ENCODE results near the gene CDK11A. TPM values are rescaled to one million over a fixed set of nuclear protein-coding genes. Genes with fewer than 3 reads are reported as not detected.
"Not testable (repeated sequence)": the region's sequence is repeated elsewhere in the genome, so short reads cannot be mapped to it uniquely, and the experiment has no call there.

The CDK11A gene
- total and polyA plus RNA-seq, 2 experiments from 2014 or later: 5.1 to 20.0 TPM

- Histone ChIP-seq H3K4me1 (ENCODE audit: insufficient read depth) (no peaks in the 10 kb centered on the region), H3K9me3 (ENCODE audit: low read depth) (no peaks in the 10 kb centered on the region), H3K27ac (no peak overlapping the region), H3F3A (ENCODE audit: insufficient read depth) (no peaks in the 10 kb centered on the region), H3K27me3 (replicated peaks; ENCODE audit: insufficient read depth) (no peaks in the 10 kb centered on the region), H2AFZ (no peak overlapping the region), H3K9me2 (ENCODE audit: insufficient read depth) (no peaks in the 10 kb centered on the region), H3K4me2 (ENCODE audit: unreplicated experiment) (no peak overlapping the region), H3K9ac (no peak overlapping the region), H4K20me1 (ENCODE audit: insufficient read depth) (no peaks in the 10 kb centered on the region), H3K4me3 (no peak overlapping the region), H3K36me3 (ENCODE audit: low read depth) (no peaks in the 10 kb centered on the region), H3K79me2 (ENCODE audit: insufficient read depth) (0 out of 2 replicates have a peak, but pooled peaks cover 9% of the 10 kb centered on the region)
- WGBS, 2 experiments (ENCODE audit: low coverage in 1 of 2, low lambda C conversion rate in 2 of 2, missing lambda C conversion rate in 2 of 2): 87% methylated on average over 35 of the region's 37 CpGs
- in situ Hi-C loops (cut with MboI): no loop called here
- no peak for TF ChIP-seq EZH2 (IDR thresholded peaks at IDR 0.05; ENCODE audit: insufficient read depth, poor library complexity, severe bottlenecking)
- no peak for TF ChIP-seq EZH2phosphoT487 (IDR thresholded peaks at IDR 0.05; ENCODE audit: insufficient read depth, low read depth)
- no peak for DNase-seq
These were observed 28.8 kb upstream of the CDK11A start for GRCh38 chr1:1752636-1753606.

GRCh38 chr1:1752190-1752589, 28.0 kb upstream of the CDK11A start:
- WGBS, 2 experiments (ENCODE audit: low coverage in 1 of 2, low lambda C conversion rate in 2 of 2, missing lambda C conversion rate in 2 of 2): 95% methylated on average over 11 of the region's 11 CpGs
- DNase-seq: no peak
- in situ Hi-C loops (cut with MboI): no loop called here

GRCh38 chr1:1749941-1750340, 25.8 kb upstream of the CDK11A start:
- H3K79me2 ChIP-seq (ENCODE audit: insufficient read depth); H3K9me2 ChIP-seq (ENCODE audit: insufficient read depth); H3K9me3 ChIP-seq (ENCODE audit: low read depth); H3K4me1 ChIP-seq (ENCODE audit: insufficient read depth); H4K20me1 ChIP-seq (ENCODE audit: insufficient read depth); H3F3A ChIP-seq (ENCODE audit: insufficient read depth); H3K27me3 ChIP-seq (replicated peaks; ENCODE audit: insufficient read depth); H3K27ac ChIP-seq; H3K4me2 ChIP-seq (ENCODE audit: unreplicated experiment); H3K36me3 ChIP-seq (ENCODE audit: low read depth); H3K9ac ChIP-seq; in situ Hi-C loops (cut with MboI); H3K4me3 ChIP-seq; DNase-seq; H2AFZ ChIP-seq: not testable (repeated sequence)
- 73 to 74% methylated on average over 5 to 6 of the region's 9 CpGs for WGBS, 2 experiments (ENCODE audit: low coverage in 1 of 2, low lambda C conversion rate in 2 of 2, missing lambda C conversion rate in 2 of 2)

More at GRCh38 chr1:1752190-1752589, 28.0 kb upstream of the CDK11A start:
- H3K79me2 ChIP-seq (ENCODE audit: insufficient read depth): 0 out of 2 replicates have a peak, but pooled peaks cover 2% of the 10 kb centered on the region
- no peak overlapping the region for H3K4me3 ChIP-seq
- no peaks in the 10 kb centered on the region for H3K9me3 ChIP-seq (ENCODE audit: low read depth)
- no peaks in the 10 kb centered on the region for H4K20me1 ChIP-seq (ENCODE audit: insufficient read depth)
- H3K27me3 ChIP-seq (replicated peaks; ENCODE audit: insufficient read depth): no peaks in the 10 kb centered on the region
- H3K4me1 ChIP-seq (ENCODE audit: insufficient read depth): no peaks in the 10 kb centered on the region
- H3K9ac ChIP-seq: no peak overlapping the region
- H3K27ac ChIP-seq: no peak overlapping the region
- no peak for TF ChIP-seq EZH2 (IDR thresholded peaks at IDR 0.05; ENCODE audit: insufficient read depth, poor library complexity, severe bottlenecking)
- no peak for TF ChIP-seq EZH2phosphoT487 (IDR thresholded peaks at IDR 0.05; ENCODE audit: insufficient read depth, low read depth)
- no peaks in the 10 kb centered on the region for H3K36me3 ChIP-seq (ENCODE audit: low read depth)
- H3K9me2 ChIP-seq (ENCODE audit: insufficient read depth): no peaks in the 10 kb centered on the region
- no peak overlapping the region for H3K4me2 ChIP-seq (ENCODE audit: unreplicated experiment)
- no peak overlapping the region for H2AFZ ChIP-seq
- no peaks in the 10 kb centered on the region for H3F3A ChIP-seq (ENCODE audit: insufficient read depth)

GRCh38 chr1:1748686-1749321, 24.6 kb upstream of the CDK11A start:
- H3F3A ChIP-seq (ENCODE audit: insufficient read depth): no peaks in the 10 kb centered on the region
- H3K4me1 ChIP-seq (ENCODE audit: insufficient read depth): no peaks in the 10 kb centered on the region
- H3K79me2 ChIP-seq (ENCODE audit: insufficient read depth): no peaks in the 10 kb centered on the region
- TF ChIP-seq EZH2phosphoT487 (IDR thresholded peaks at IDR 0.05; ENCODE audit: insufficient read depth, low read depth) (no peak), EZH2 (IDR thresholded peaks at IDR 0.05; ENCODE audit: insufficient read depth, poor library complexity, severe bottlenecking) (no peak)
- 66 to 69% methylated on average over 17 of the region's 18 CpGs for WGBS, 2 experiments (ENCODE audit: low coverage in 1 of 2, low lambda C conversion rate in 2 of 2, missing lambda C conversion rate in 2 of 2)
- H4K20me1 ChIP-seq (ENCODE audit: insufficient read depth): no peaks in the 10 kb centered on the region
- no peaks in the 10 kb centered on the region for H3K9me2 ChIP-seq (ENCODE audit: insufficient read depth)
- no peak overlapping the region for H3K4me2 ChIP-seq (ENCODE audit: unreplicated experiment)
- no peaks in the 10 kb centered on the region for H3K9me3 ChIP-seq (ENCODE audit: low read depth)
- H3K36me3 ChIP-seq (ENCODE audit: low read depth): no peaks in the 10 kb centered on the region
- H3K4me3 ChIP-seq: no peak overlapping the region
- no peak overlapping the region for H2AFZ ChIP-seq
- in situ Hi-C loops (cut with MboI): no loop called here
- no peak for DNase-seq
- H3K27me3 ChIP-seq (replicated peaks; ENCODE audit: insufficient read depth): no peaks in the 10 kb centered on the region
- H3K9ac ChIP-seq: no peak overlapping the region
- H3K27ac ChIP-seq: no peak overlapping the region

- WGBS, 2 experiments (ENCODE audit: low coverage in 1 of 2, low lambda C conversion rate in 2 of 2, missing lambda C conversion rate in 2 of 2): no CpG with 5 or more reads among the region's 35 CpGs
- H3K27ac ChIP-seq; in situ Hi-C loops (cut with MboI): not testable (repeated sequence)
These were observed 22.4 kb upstream of the CDK11A start for GRCh38 chr1:1746566-1746909.

GRCh38 chr1:1745651-1746565, 21.8 kb upstream of the CDK11A start:
- H3K4me3 ChIP-seq; H3K36me3 ChIP-seq (ENCODE audit: low read depth); H3K9me3 ChIP-seq (ENCODE audit: low read depth); H3F3A ChIP-seq (ENCODE audit: insufficient read depth); H3K4me1 ChIP-seq (ENCODE audit: insufficient read depth); H3K9me2 ChIP-seq (ENCODE audit: insufficient read depth); H2AFZ ChIP-seq; in situ Hi-C loops (cut with MboI); H3K27me3 ChIP-seq (replicated peaks; ENCODE audit: insufficient read depth); H3K4me2 ChIP-seq (ENCODE audit: unreplicated experiment); H4K20me1 ChIP-seq (ENCODE audit: insufficient read depth): not testable (repeated sequence)
- DNase-seq: peak; percentile 63
- Histone ChIP-seq H3K9ac (peak overlapping the region; percentile 55; the same call in 1 of the 2 replicates), H3K79me2 (ENCODE audit: insufficient read depth) (peaks cover 19% of the 10 kb centered on the region), H3K27ac (peak overlapping the region; percentile 51; the same call in 1 of the 2 replicates)
- 1 to 2% methylated on average over 22 to 27 of the region's 101 CpGs for WGBS, 2 experiments (ENCODE audit: low coverage in 1 of 2, low lambda C conversion rate in 2 of 2, missing lambda C conversion rate in 2 of 2)

More at GRCh38 chr1:1746566-1746909, 22.4 kb upstream of the CDK11A start:
- H3K79me2 ChIP-seq (ENCODE audit: insufficient read depth): peaks cover 19% of the 10 kb centered on the region
- H2AFZ ChIP-seq; H3K4me1 ChIP-seq (ENCODE audit: insufficient read depth); H3K36me3 ChIP-seq (ENCODE audit: low read depth); H3K27me3 ChIP-seq (replicated peaks; ENCODE audit: insufficient read depth); H3K9me2 ChIP-seq (ENCODE audit: insufficient read depth); H3K4me2 ChIP-seq (ENCODE audit: unreplicated experiment); DNase-seq; H3F3A ChIP-seq (ENCODE audit: insufficient read depth); H3K9me3 ChIP-seq (ENCODE audit: low read depth); H3K9ac ChIP-seq; H3K4me3 ChIP-seq; H4K20me1 ChIP-seq (ENCODE audit: insufficient read depth): not testable (repeated sequence)
